ENCODE results near the gene WWOX. TPM values are rescaled to one million over a fixed set of nuclear protein-coding genes. Genes with fewer than 3 reads are reported as not detected.

WWOX gene
- total RNA-seq, 2 donors from 2014 or later = 33.8 to 82.5 TPM

GRCh38 chr16:78237841-78238240 is 138.4 kb downstream of the WWOX start:
- H3K36me3 ChIP-seq = no peaks in the 10 kb centered on the region
- ATAC-seq (ENCODE audit: insufficient number of reproducible peaks, low FRiP score, low read depth) (no peak), DNase-seq (ENCODE audit: low spot score) (no peak)
- H3K4me3 ChIP-seq = no peak overlapping the region
- H3K27ac ChIP-seq = no peak overlapping the region
- H3K4me1 ChIP-seq (ENCODE audit: control insufficient read depth in 1 of 2, low read depth in 2 of 2) = peaks cover 0 to 13% of the 10 kb centered on the region in 2 donors
- H3K27me3 ChIP-seq (replicated peaks; ENCODE audit: insufficient read depth) = no peaks in the 10 kb centered on the region
- no peaks in the 10 kb centered on the region for H3K9me3 ChIP-seq
- TF ChIP-seq CTCF (IDR thresholded peaks at IDR 0.05) = no peak

- Histone ChIP-seq H3K4me1 (ENCODE audit: control insufficient read depth in 1 of 2, low read depth in 2 of 2) (peaks cover 0 to 14% of the 10 kb centered on the region in 2 donors), H3K4me3 (no peak overlapping the region), H3K27me3 (replicated peaks; ENCODE audit: insufficient read depth) (no peaks in the 10 kb centered on the region), H3K36me3 (no peaks in the 10 kb centered on the region), H3K27ac (no peak overlapping the region), H3K9me3 (no peaks in the 10 kb centered on the region)
- DNase-seq (ENCODE audit: low spot score) (no peak), ATAC-seq (ENCODE audit: insufficient number of reproducible peaks, low FRiP score, low read depth) (no peak)
- TF ChIP-seq CTCF (IDR thresholded peaks at IDR 0.05) = no peak
These were observed 141.2 kb downstream of the WWOX start for GRCh38 chr16:78240459-78241222.

GRCh38 chr16:78242239-78242630 is 142.8 kb downstream of the WWOX start:
- peaks cover 0 to 14% of the 10 kb centered on the region in 2 donors for H3K4me1 ChIP-seq (ENCODE audit: control insufficient read depth in 1 of 2, low read depth in 2 of 2)
- H3K27me3 ChIP-seq (replicated peaks; ENCODE audit: insufficient read depth) = no peaks in the 10 kb centered on the region
- H3K4me3 ChIP-seq = no peak overlapping the region
- DNase-seq (ENCODE audit: low spot score) (no peak), ATAC-seq (ENCODE audit: insufficient number of reproducible peaks, low FRiP score, low read depth) (no peak)
- no peak for TF ChIP-seq CTCF (IDR thresholded peaks at IDR 0.05)
- H3K27ac ChIP-seq = no peak overlapping the region
- no peaks in the 10 kb centered on the region for H3K9me3 ChIP-seq
- H3K36me3 ChIP-seq = no peaks in the 10 kb centered on the region

GRCh38 chr16:78244131-78244895 is 144.9 kb downstream of the WWOX start:
- H3K36me3 ChIP-seq = no peaks in the 10 kb centered on the region
- H3K27ac ChIP-seq = no peak overlapping the region
- H3K27me3 ChIP-seq (replicated peaks; ENCODE audit: insufficient read depth) = no peaks in the 10 kb centered on the region
- no peak overlapping the region for H3K4me3 ChIP-seq
- no peak for TF ChIP-seq CTCF (IDR thresholded peaks at IDR 0.05)
- H3K4me1 ChIP-seq (ENCODE audit: control insufficient read depth in 1 of 2, low read depth in 2 of 2) = peaks cover 0 to 14% of the 10 kb centered on the region in 2 donors
- ATAC-seq (ENCODE audit: insufficient number of reproducible peaks, low FRiP score, low read depth) (no peak), DNase-seq (ENCODE audit: low spot score) (no peak)
- no peaks in the 10 kb centered on the region for H3K9me3 ChIP-seq

- no peak for DNase-seq (ENCODE audit: low spot score)
- Histone ChIP-seq H3K27me3 (replicated peaks; ENCODE audit: insufficient read depth) (no peaks in the 10 kb centered on the region), H3K4me1 (ENCODE audit: control insufficient read depth in 1 of 2, low read depth in 2 of 2) (peaks cover 0 to 14% of the 10 kb centered on the region in 2 donors), H3K4me3 (no peak overlapping the region), H3K27ac (no peak overlapping the region), H3K36me3 (no peaks in the 10 kb centered on the region), H3K9me3 (no peaks in the 10 kb centered on the region)
- ATAC-seq (ENCODE audit: insufficient number of reproducible peaks, low FRiP score, low read depth) = no peak
- TF ChIP-seq CTCF (IDR thresholded peaks at IDR 0.05) = no peak
These were observed 147.1 kb downstream of the WWOX start for GRCh38 chr16:78246559-78246958.
